ENCODE results near the gene MAP2K2. TPM values are rescaled to one million over a fixed set of nuclear protein-coding genes. Genes with fewer than 3 reads are reported as not detected.

Gene MAP2K2
- polyA plus RNA-seq, 1 donor from 2014 or later, result 95.5 TPM

DNA sequence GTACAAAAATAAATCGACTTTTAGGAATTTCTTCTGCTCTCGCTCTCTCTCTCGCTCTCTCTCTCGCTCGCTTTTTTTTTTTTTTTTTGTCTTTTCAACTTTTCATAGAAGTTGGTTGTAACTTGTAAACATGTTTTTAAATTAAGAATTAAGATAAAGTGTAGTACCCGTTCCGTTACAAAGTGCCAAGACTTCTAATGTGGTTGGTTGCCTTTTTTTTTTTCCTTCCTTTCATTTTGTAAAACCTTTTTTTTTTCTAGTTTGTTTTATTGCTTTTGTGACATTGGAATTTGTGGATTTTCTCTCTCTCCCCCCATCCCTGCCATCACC, 77.6 kb downstream of the MAP2K2 start:
- no peaks in the 10 kb centered on the region for H3K27me3 ChIP-seq (ENCODE audit: insufficient read depth, low read depth, low read length)
- H3K36me3 ChIP-seq (ENCODE audit: insufficient read depth, low read length), result no peaks in the 10 kb centered on the region
- no peak overlapping the region for H3K9ac ChIP-seq (ENCODE audit: low read length)
- H3K27ac ChIP-seq (ENCODE audit: low read length), result no peak overlapping the region
- no peaks in the 10 kb centered on the region for H3K9me3 ChIP-seq (ENCODE audit: low read length)
- H3K9me2 ChIP-seq (ENCODE audit: insufficient read depth, low read length), result no peaks in the 10 kb centered on the region
- H3K4me3 ChIP-seq (ENCODE audit: low read length), result no peak overlapping the region
- H4K20me1 ChIP-seq (ENCODE audit: insufficient read depth), result no peaks in the 10 kb centered on the region
- no peak overlapping the region for H2AFZ ChIP-seq (ENCODE audit: low read depth, low read length)
- no peaks in the 10 kb centered on the region for H3F3A ChIP-seq (ENCODE audit: insufficient read depth, low read length, poor library complexity, severe bottlenecking)
- TF ChIP-seq EP300 (conservative IDR thresholded peaks at IDR 0.05; ENCODE audit: poor library complexity, severe bottlenecking) (no peak), SMC3 (conservative IDR thresholded peaks at IDR 0.05; ENCODE audit: poor library complexity) (no peak), MXI1 (conservative IDR thresholded peaks at IDR 0.05; ENCODE audit: poor library complexity, severe bottlenecking) (no peak), EZH2 (IDR thresholded peaks at IDR 0.05; ENCODE audit: borderline replicate concordance, insufficient read depth, low read length, poor library complexity, severe bottlenecking) (no peak), TAF1 (IDR thresholded peaks at IDR 0.05; ENCODE audit: low read depth) (no peak), POLR2AphosphoS5 (IDR thresholded peaks at IDR 0.05) (no peak), RAD21 (conservative IDR thresholded peaks at IDR 0.05) (no peak), REST (IDR thresholded peaks at IDR 0.05; ENCODE audit: borderline replicate concordance) (no peak)
- TF ChIP-seq, protein P1, sequence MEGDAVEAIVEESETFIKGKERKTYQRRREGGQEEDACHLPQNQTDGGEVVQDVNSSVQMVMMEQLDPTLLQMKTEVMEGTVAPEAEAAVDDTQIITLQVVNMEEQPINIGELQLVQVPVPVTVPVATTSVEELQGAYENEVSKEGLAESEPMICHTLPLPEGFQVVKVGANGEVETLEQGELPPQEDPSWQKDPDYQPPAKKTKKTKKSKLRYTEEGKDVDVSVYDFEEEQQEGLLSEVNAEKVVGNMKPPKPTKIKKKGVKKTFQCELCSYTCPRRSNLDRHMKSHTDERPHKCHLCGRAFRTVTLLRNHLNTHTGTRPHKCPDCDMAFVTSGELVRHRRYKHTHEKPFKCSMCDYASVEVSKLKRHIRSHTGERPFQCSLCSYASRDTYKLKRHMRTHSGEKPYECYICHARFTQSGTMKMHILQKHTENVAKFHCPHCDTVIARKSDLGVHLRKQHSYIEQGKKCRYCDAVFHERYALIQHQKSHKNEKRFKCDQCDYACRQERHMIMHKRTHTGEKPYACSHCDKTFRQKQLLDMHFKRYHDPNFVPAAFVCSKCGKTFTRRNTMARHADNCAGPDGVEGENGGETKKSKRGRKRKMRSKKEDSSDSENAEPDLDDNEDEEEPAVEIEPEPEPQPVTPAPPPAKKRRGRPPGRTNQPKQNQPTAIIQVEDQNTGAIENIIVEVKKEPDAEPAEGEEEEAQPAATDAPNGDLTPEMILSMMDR (IDR thresholded peaks at IDR 0.05; ENCODE audit: poor library complexity, severe bottlenecking), result no peak
- H3K79me2 ChIP-seq (replicated peaks; ENCODE audit: insufficient read depth, low read length), result no peaks in the 10 kb centered on the region
- no peak overlapping the region for H3K4me2 ChIP-seq (ENCODE audit: low read length)

DNA sequence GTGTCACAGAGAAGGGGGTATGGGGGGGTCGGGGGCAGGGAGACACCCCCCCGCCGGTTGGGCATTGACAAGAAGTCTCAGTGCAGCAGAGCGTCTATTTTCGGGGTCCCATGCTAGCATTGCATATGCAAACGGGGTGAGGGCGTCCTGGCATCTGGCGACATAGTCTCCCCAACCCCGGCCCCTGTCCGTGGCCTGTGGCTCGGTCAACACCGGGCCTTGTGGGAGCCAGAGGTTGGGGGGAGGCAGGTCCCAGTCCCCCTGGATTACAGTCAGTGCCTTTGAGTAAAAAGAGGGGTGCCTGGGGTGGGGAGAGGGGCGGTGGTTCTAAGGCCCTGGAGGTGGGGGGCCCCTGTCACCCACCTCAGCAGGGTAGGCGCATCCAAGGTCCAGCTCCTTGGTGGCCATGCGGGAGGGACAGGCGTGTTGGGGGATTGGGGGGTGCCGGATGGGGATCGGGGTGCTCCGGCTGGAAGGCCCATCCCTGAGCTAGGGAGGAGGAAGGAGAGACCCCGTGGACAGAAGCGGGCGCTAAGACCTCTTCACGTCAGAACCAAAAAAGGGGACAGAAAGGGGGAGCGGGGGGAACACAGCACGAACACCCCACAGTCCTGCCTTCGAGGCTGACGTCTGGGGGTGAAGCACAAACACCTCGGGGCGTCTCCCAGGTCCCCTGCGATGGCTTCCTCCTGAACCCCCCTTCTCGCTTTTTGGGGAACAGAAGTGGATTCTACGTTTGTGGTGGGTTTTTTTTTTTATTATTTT, 78.1 kb downstream of the MAP2K2 start:
- H3K27me3 ChIP-seq (ENCODE audit: insufficient read depth, low read depth, low read length), result no peaks in the 10 kb centered on the region
- H3K9me3 ChIP-seq (ENCODE audit: low read length), result no peaks in the 10 kb centered on the region
- no peaks in the 10 kb centered on the region for H3K9me2 ChIP-seq (ENCODE audit: insufficient read depth, low read length)
- no peak overlapping the region for H3K4me2 ChIP-seq (ENCODE audit: low read length)
- no peak overlapping the region for H3K27ac ChIP-seq (ENCODE audit: low read length)
- H3F3A ChIP-seq (ENCODE audit: insufficient read depth, low read length, poor library complexity, severe bottlenecking), result no peaks in the 10 kb centered on the region
- no peaks in the 10 kb centered on the region for H3K79me2 ChIP-seq (replicated peaks; ENCODE audit: insufficient read depth, low read length)
- H3K4me3 ChIP-seq (ENCODE audit: low read length), result no peak overlapping the region
- no peak overlapping the region for H3K9ac ChIP-seq (ENCODE audit: low read length)
- no peak for TF ChIP-seq RAD21 (conservative IDR thresholded peaks at IDR 0.05)
- no peak for TF ChIP-seq TAF1 (IDR thresholded peaks at IDR 0.05; ENCODE audit: low read depth)
- no peak for TF ChIP-seq MXI1 (conservative IDR thresholded peaks at IDR 0.05; ENCODE audit: poor library complexity, severe bottlenecking)
- TF ChIP-seq REST (IDR thresholded peaks at IDR 0.05; ENCODE audit: borderline replicate concordance), result no peak
- no peak for TF ChIP-seq SMC3 (conservative IDR thresholded peaks at IDR 0.05; ENCODE audit: poor library complexity)
- TF ChIP-seq POLR2AphosphoS5 (IDR thresholded peaks at IDR 0.05), result no peak
- TF ChIP-seq EP300 (conservative IDR thresholded peaks at IDR 0.05; ENCODE audit: poor library complexity, severe bottlenecking), result no peak
- TF ChIP-seq EZH2 (IDR thresholded peaks at IDR 0.05; ENCODE audit: borderline replicate concordance, insufficient read depth, low read length, poor library complexity, severe bottlenecking), result no peak
- TF ChIP-seq, protein P1 (IDR thresholded peaks at IDR 0.05; ENCODE audit: poor library complexity, severe bottlenecking), result no peak
- H3K36me3 ChIP-seq (ENCODE audit: insufficient read depth, low read length), result no peaks in the 10 kb centered on the region
- no peaks in the 10 kb centered on the region for H4K20me1 ChIP-seq (ENCODE audit: insufficient read depth)
- H2AFZ ChIP-seq (ENCODE audit: low read depth, low read length), result no peak overlapping the region

Measured in neural cell (in vitro differentiated cells).